ENCODE results near the gene ASCC1.

- no peak for TF ChIP-seq CTCF (conservative IDR thresholded peaks at IDR 0.05 in 1 of 2, IDR thresholded peaks at IDR 0.05 in 1 of 2; ENCODE audit: low read depth in 1 of 2, low read length in 2 of 2)
- TF ChIP-seq EZH2 (IDR thresholded peaks at IDR 0.05; ENCODE audit: low read length, missing control alignments): no peak
These were observed 41.2 kb upstream of the ASCC1 start for GRCh38 chr10:72257051-72257892.
